ENCODE results near the gene FAM43A. TPM values are rescaled to one million over a fixed set of nuclear protein-coding genes. Genes with fewer than 3 reads are reported as not detected.

The FAM43A gene
- total and polyA plus RNA-seq, 2 of the 8 experiments (the other 6 are each of a cell fraction or from before 2014, with no cell fraction given) = 2.3 to 2.6 TPM

DNA sequence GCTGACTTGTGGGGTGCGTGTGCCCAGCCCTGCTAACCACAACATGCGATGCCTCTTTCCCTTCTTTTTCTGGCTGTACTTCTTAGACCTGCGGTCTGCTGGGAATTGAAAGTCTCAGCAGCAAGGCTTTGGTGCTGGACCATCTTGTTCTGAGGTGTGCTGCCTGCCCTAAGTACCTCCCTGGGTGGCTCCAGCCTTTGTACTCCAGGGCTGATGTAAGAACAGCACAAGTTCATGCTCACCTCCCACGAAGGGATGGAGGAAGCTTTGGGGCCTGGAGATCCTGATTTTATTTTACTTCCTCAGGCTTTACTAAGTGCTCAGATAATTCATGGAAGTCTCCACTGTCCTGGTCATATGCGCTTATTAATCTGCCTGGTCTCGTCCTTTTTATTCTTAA lies 28.9 kb downstream of the FAM43A start:
- Histone ChIP-seq H4K8ac (ENCODE audit: extremely low read depth, insufficient read depth, low read length) (no peak overlapping the region), H3K27ac (ENCODE audit: low read depth, low read length) (no peak overlapping the region), H4K20me1 (replicated peaks in 1 of 2; ENCODE audit: control insufficient read depth in 1 of 2, insufficient read depth in 2 of 2, low read length in 2 of 2) (no peaks in the 10 kb centered on the region), H2BK12ac (ENCODE audit: low read depth, low read length) (no peak overlapping the region), H3K9ac (replicated peaks in 1 of 4; ENCODE audit: extremely low read depth in 1 of 4, low read depth in 3 of 4, low read length in 3 of 4) (no peak overlapping the region), H3K9me3 (ENCODE audit: insufficient read depth in 2 of 2, low read depth in 1 of 2, low read length in 1 of 2) (no peaks in the 10 kb centered on the region), H3K23me2 (ENCODE audit: low read depth, low read length) (no peaks in the 10 kb centered on the region), H2BK15ac (ENCODE audit: low read length) (no peak overlapping the region), H3K14ac (ENCODE audit: insufficient read length) (no peak overlapping the region), H3K4me1 (replicated peaks in 1 of 4; ENCODE audit: control insufficient read depth in 3 of 4, insufficient read depth in 4 of 4, low read length in 3 of 4) (no peaks in the 10 kb centered on the region), H2BK5ac (ENCODE audit: low read depth, low read length) (no peak overlapping the region), H3K36me3 (ENCODE audit: control insufficient read depth in 2 of 4, insufficient read depth in 4 of 4, low read length in 3 of 4) (no peaks in the 10 kb centered on the region), H3K56ac (replicated peaks; ENCODE audit: insufficient read length, low read depth, low read length) (no peak overlapping the region), H3K23ac (ENCODE audit: insufficient read length) (no peak overlapping the region), H2BK20ac (ENCODE audit: low read length) (no peak overlapping the region), H3K4ac (replicated peaks; ENCODE audit: insufficient read length, low read depth, low read length) (no peak overlapping the region), H3K27me3 (replicated peaks in 1 of 4; ENCODE audit: control insufficient read depth in 3 of 4, extremely low read depth in 1 of 4, insufficient read depth in 3 of 4, low read length in 3 of 4) (no peaks in the 10 kb centered on the region), H4K5ac (ENCODE audit: insufficient read length, low read depth, low read length) (no peak overlapping the region), H2BK120ac (replicated peaks; ENCODE audit: low read depth, low read length) (no peak overlapping the region), H2AK5ac (ENCODE audit: low read depth, low read length) (no peak overlapping the region), H3K79me2 (ENCODE audit: control insufficient read depth in 1 of 2, insufficient read depth in 2 of 2, low read length in 2 of 2) (no peaks in the 10 kb centered on the region), H2AFZ (ENCODE audit: low read length) (no peak overlapping the region), H3K4me3 (ENCODE audit: extremely low read depth in 1 of 4, insufficient read depth in 2 of 4, low read depth in 3 of 4, low read length in 4 of 4) (no peak overlapping the region), H4K91ac (replicated peaks; ENCODE audit: insufficient read length, low read length) (no peak overlapping the region), H3K18ac (ENCODE audit: extremely low read depth, low read length) (no peak overlapping the region), H3K79me1 (ENCODE audit: low read depth, low read length) (no peaks in the 10 kb centered on the region), H3K4me2 (ENCODE audit: insufficient read depth in 1 of 2, low read depth in 2 of 2, low read length in 2 of 2) (no peak overlapping the region)
- ChIA-PET CTCF (ENCODE audit: partially characterized antibody) (interaction anchor here (0.7 kb wide), 1 partner anchor 32 kb away, joined by 3 read pairs; no protein-coding TSS in a partner anchor), POLR2A (ENCODE audit: partially characterized antibody) (interaction anchor here (1.8 kb wide), 1 partner anchor 29 kb away, joined by 4 read pairs; the partner anchor contains the start of gene FAM43A)
- 73% methylated on average over 6 of the region's 6 CpGs; no CpG with 5 or more reads in 1 of the 2 experiments for WGBS, 2 experiments (ENCODE audit: extremely low coverage in 1 of 2, insufficient coverage in 1 of 2, insufficient read length in 1 of 2, insufficient replicate concordance in 2 of 2, low coverage in 1 of 2, low lambda C conversion rate in 2 of 2, missing lambda C conversion rate in 1 of 2)
- no peak for DNase-seq (ENCODE audit: low read depth in 1 of 2, low spot score in 2 of 2)
- no peak for FAIRE-seq
- TF ChIP-seq CHD2 (IDR thresholded peaks at IDR 0.05; ENCODE audit: low read length) (no peak), TBP (IDR thresholded peaks at IDR 0.05; ENCODE audit: low read depth, low read length) (no peak), RAD21 (IDR thresholded peaks at IDR 0.05 in 1 of 2, conservative IDR thresholded peaks at IDR 0.05 in 1 of 2; ENCODE audit: low read depth in 2 of 2, low read length in 2 of 2) (no peak), JUND (IDR thresholded peaks at IDR 0.05; ENCODE audit: low read length) (no peak), SIX5 (IDR thresholded peaks at IDR 0.05; ENCODE audit: low read depth, low read length) (no peak), GABPA (IDR thresholded peaks at IDR 0.05; ENCODE audit: borderline replicate concordance, insufficient read depth, low read length) (no peak), BRCA1 (IDR thresholded peaks at IDR 0.05; ENCODE audit: low read depth, low read length) (no peak), SP2 (IDR thresholded peaks at IDR 0.05; ENCODE audit: low read length) (no peak), EGR1 (IDR thresholded peaks at IDR 0.05; ENCODE audit: borderline replicate concordance, low read depth, low read length) (no peak), RBBP5 (IDR thresholded peaks at IDR 0.05; ENCODE audit: borderline replicate concordance, low read depth, low read length) (no peak), RFX5 (IDR thresholded peaks at IDR 0.05; ENCODE audit: borderline replicate concordance, low read depth, low read length) (no peak)
- TF ChIP-seq, protein P1, sequence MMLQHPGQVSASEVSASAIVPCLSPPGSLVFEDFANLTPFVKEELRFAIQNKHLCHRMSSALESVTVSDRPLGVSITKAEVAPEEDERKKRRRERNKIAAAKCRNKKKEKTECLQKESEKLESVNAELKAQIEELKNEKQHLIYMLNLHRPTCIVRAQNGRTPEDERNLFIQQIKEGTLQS (IDR thresholded peaks at IDR 0.05; ENCODE audit: insufficient read depth, low read depth, low read length) = no peak
- TF ChIP-seq, protein P2, sequence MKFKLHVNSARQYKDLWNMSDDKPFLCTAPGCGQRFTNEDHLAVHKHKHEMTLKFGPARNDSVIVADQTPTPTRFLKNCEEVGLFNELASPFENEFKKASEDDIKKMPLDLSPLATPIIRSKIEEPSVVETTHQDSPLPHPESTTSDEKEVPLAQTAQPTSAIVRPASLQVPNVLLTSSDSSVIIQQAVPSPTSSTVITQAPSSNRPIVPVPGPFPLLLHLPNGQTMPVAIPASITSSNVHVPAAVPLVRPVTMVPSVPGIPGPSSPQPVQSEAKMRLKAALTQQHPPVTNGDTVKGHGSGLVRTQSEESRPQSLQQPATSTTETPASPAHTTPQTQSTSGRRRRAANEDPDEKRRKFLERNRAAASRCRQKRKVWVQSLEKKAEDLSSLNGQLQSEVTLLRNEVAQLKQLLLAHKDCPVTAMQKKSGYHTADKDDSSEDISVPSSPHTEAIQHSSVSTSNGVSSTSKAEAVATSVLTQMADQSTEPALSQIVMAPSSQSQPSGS (IDR thresholded peaks at IDR 0.05; ENCODE audit: low read length) = no peak
